Endothelial cell of umbilical vein (primary cell): ENCODE data around the gene ADCY9. TPM values are rescaled to one million over a fixed set of nuclear protein-coding genes. Genes with fewer than 3 reads are reported as not detected.

Experiments used
- BruUV-seq: library from RNA; stranded (reverse); fragments of 400-500 nt; replicated peaks from 2 replicates; lab custom pipeline; 2021; lab: Mats Ljungman, UMichigan
- CTCF ChIA-PET: fragments of 300-600, 350-600 bp; sonication (Branson Sonifier 250); formaldehyde crosslinking; loops from one replicate; lab custom pipeline; 2021; ENCODE audit warnings: antibody characterized with exemption, inconsistent platforms; lab: Charles Lee
- POLR2A ChIA-PET: fragments of 300-600, 350-600 bp; sonication (Branson Sonifier 250); formaldehyde crosslinking; loops from one replicate; lab custom pipeline; 2021; ENCODE audit warnings: antibody characterized with exemption, inconsistent platforms; lab: Charles Lee
- DNase-seq: peaks from one replicate; pipeline ENCODE4 v3.0.0-alpha.2; 2011; ENCODE audit warnings: low read depth, low spot score
- FAIRE-seq: peaks from 2 replicates; lab custom pipeline; 2011; peaks lifted over from hg19 to GRCh38; lab: Jason Lieb, UNC
- H2AFZ ChIP-seq: 2 replicates; pipeline ENCODE4 v1.6.0; 2012; ENCODE audit warnings: low read depth, low read length, control low read depth, inconsistent platforms
- H3K27ac ChIP-seq: 2 replicates; pipeline ENCODE4 v1.5.1; 2011; ENCODE audit warnings: low read depth, mild to moderate bottlenecking, control low read depth, low read length, moderate library complexity; ENCODE audit not compliant: insufficient read depth
- H3K27me3 ChIP-seq, 2 experiments: 2 replicates each; pipeline versions ENCODE4 v1.6.0 to v1.6.1; 2011; ENCODE audit warnings: low read length in 2 of 2, mixed read lengths in 1 of 2; ENCODE audit not compliant: control insufficient read depth in 2 of 2, insufficient read depth in 2 of 2
- H3K36me3 ChIP-seq, 2 experiments: 2 replicates in 1 of 2; 3 replicates in 1 of 2; pipeline ENCODE4 v1.5.1; 2011; ENCODE audit warnings: low read length in 2 of 2, mild to moderate bottlenecking in 1 of 2, moderate library complexity in 1 of 2; ENCODE audit not compliant: control insufficient read depth in 2 of 2, insufficient read depth in 2 of 2; ENCODE audit errors: extremely low read depth in 1 of 2
- H3K4me1 ChIP-seq: 3 replicates; pipeline ENCODE4 v1.5.1; 2011; ENCODE audit warnings: mild to moderate bottlenecking, low read length; ENCODE audit not compliant: control insufficient read depth, insufficient read depth; ENCODE audit errors: extremely low read depth
- H3K4me2 ChIP-seq: 2 replicates; pipeline ENCODE4 v1.6.1; 2011; ENCODE audit warnings: low read length, control low read depth, mixed read lengths; ENCODE audit not compliant: insufficient read depth
- H3K4me3 ChIP-seq, 3 experiments: fragments of 200-600 bp in 1 of 3; sonication (generic), shearing (Covaris generic) in 1 of 3; replicated peaks in 1 of 3; 2 replicates each; pipeline ENCODE4 v1.5.1; 2011 to 2016; ENCODE audit warnings: control low read depth in 3 of 3, low read length in 3 of 3, mild to moderate bottlenecking in 2 of 3, inconsistent platforms in 1 of 3, low read depth in 1 of 3, moderate library complexity in 1 of 3; ENCODE audit not compliant: insufficient read depth in 1 of 3
- H3K79me2 ChIP-seq: 2 replicates; pipeline ENCODE4 v1.6.0; 2012; ENCODE audit warnings: low read length, inconsistent platforms; ENCODE audit not compliant: control insufficient read depth, insufficient read depth
- H3K9ac ChIP-seq: replicated peaks from 2 replicates; pipeline ENCODE3; 2011; ENCODE audit warnings: low read length, control low read depth; ENCODE audit not compliant: insufficient read depth; ENCODE audit errors: extremely low read depth
- H3K9me1 ChIP-seq: replicated peaks from 3 replicates; pipeline ENCODE4 v1.6.0; 2011; ENCODE audit warnings: mild to moderate bottlenecking, low read length; ENCODE audit not compliant: control insufficient read depth, insufficient read depth; ENCODE audit errors: extremely low read depth
- H3K9me3 ChIP-seq: replicated peaks from 2 replicates; pipeline ENCODE4 v1.5.1; 2012; ENCODE audit warnings: low read length, inconsistent platforms; ENCODE audit not compliant: control insufficient read depth, insufficient read depth
- H4K20me1 ChIP-seq: replicated peaks from 2 replicates; pipeline ENCODE3; 2011; ENCODE audit warnings: mild to moderate bottlenecking, low read length; ENCODE audit not compliant: control insufficient read depth, insufficient read depth; ENCODE audit errors: extremely low read depth
- CTCF ChIP-seq, 2 donors: IDR thresholded peaks; 1 replicate in 1 of 2; 2 replicates in 1 of 2; pipeline ENCODE4 v1.5.1; 2011; ENCODE audit warnings: low read length in 2 of 2, mild to moderate bottlenecking in 2 of 2, moderate library complexity in 2 of 2, control low read depth in 1 of 2, inconsistent platforms in 1 of 2, low read depth in 1 of 2; ENCODE audit not compliant: insufficient read depth in 1 of 2; ENCODE audit errors: extremely low read depth in 1 of 2
- EZH2 ChIP-seq: IDR thresholded peaks from 2 replicates; pipeline ENCODE4 v1.6.1; 2012; ENCODE audit warnings: borderline replicate concordance, low read depth, mild to moderate bottlenecking, moderate library complexity, low read length, inconsistent platforms; ENCODE audit not compliant: severe bottlenecking
- FOS ChIP-seq: IDR thresholded peaks from 2 replicates; pipeline ENCODE4 v1.6.1; 2011; ENCODE audit warnings: mild to moderate bottlenecking, low read length, moderate library complexity, borderline replicate concordance; ENCODE audit not compliant: insufficient read depth
- GATA2 ChIP-seq: IDR thresholded peaks from 2 replicates; pipeline ENCODE4 v1.7.0; 2011; ENCODE audit warnings: low read depth, mild to moderate bottlenecking, moderate library complexity, mixed read lengths, low read length; ENCODE audit not compliant: insufficient read length, insufficient read depth
- JUN ChIP-seq: IDR thresholded peaks from 2 replicates; pipeline ENCODE4 v1.6.1; 2011; ENCODE audit warnings: borderline replicate concordance, low read depth; ENCODE audit not compliant: insufficient read length, insufficient read depth
- MAX ChIP-seq: IDR thresholded peaks from 2 replicates; pipeline ENCODE4 v1.6.1; 2011; ENCODE audit not compliant: insufficient read depth, insufficient read length
- MYC ChIP-seq: IDR thresholded peaks from one replicate; pipeline ENCODE4 v1.6.1; 2011; ENCODE audit warnings: mild to moderate bottlenecking, low read depth, low read length
- POLR2A ChIP-seq: IDR thresholded peaks from 2 replicates; pipeline ENCODE4 v1.6.1; 2012; ENCODE audit warnings: low read depth, mild to moderate bottlenecking, control low read depth, low read length
- POLR2AphosphoS5 ChIP-seq: IDR thresholded peaks from 2 replicates; pipeline ENCODE4 v1.6.1; 2012; ENCODE audit warnings: low read depth, mild to moderate bottlenecking, control low read depth, low read length, moderate library complexity; ENCODE audit not compliant: insufficient read depth
- dilution Hi-C: fragments of 300-500 bp; cut with MboI; formaldehyde crosslinking; loops from one replicate; pipeline ENCODE4 v1.15.0; 2019; ENCODE audit warnings: low sequenced_read_pairs; ENCODE audit not compliant: extremely low pct_ligation_motif_present
- intact Hi-C: fragments of 100-400 bp; cut with micrococcal nuclease; formaldehyde crosslinking; loops from one replicate; pipeline ENCODE4 v1.10.0; 2022
- polyA plus RNA-seq, 4 experiments: library from polyadenylated mRNA; depleted of rRNA in 3 of 4; stranded (reverse) in 3 of 4; unstranded in 1 of 4; fragments of >200 nt; gene quantifications; 2 replicates each; pipeline versions ENCODE4 v1.2.1 to v1.2.3, GENCODE V29; 2011 to 2012; ENCODE audit warnings: missing spikeins in 1 of 4
- total RNA-seq: library from RNA; stranded (reverse); gene quantifications from 2 replicates; pipeline ENCODE4 v1.2.3, GENCODE V29; 2021

ADCY9 gene
- total and polyA plus RNA-seq, 2 donors (not counting 3 experiments of a cell fraction or from before 2014, with no cell fraction given): 6.8 to 14.0 TPM

GRCh38 chr16:4003576-4003975 lies 112.7 kb downstream of the ADCY9 start:
- dilution Hi-C loops: no loop called here
- Histone ChIP-seq H3K9ac (no peak overlapping the region), H3K27me3 (no peaks in the 10 kb centered on the region), H3K79me2 (no peaks in the 10 kb centered on the region), H4K20me1 (no peaks in the 10 kb centered on the region), H2AFZ (no peak overlapping the region), H3K4me1 (no peaks in the 10 kb centered on the region), H3K4me3 (no peak overlapping the region), H3K9me3 (no peaks in the 10 kb centered on the region), H3K36me3 (no peaks in the 10 kb centered on the region), H3K9me1 (no peaks in the 10 kb centered on the region), H3K4me2 (no peak overlapping the region), H3K27ac (no peak overlapping the region)
- BruUV-seq: no TSS peak
- no peak for TF ChIP-seq JUN
- TF ChIP-seq MYC: no peak
- TF ChIP-seq GATA2: no peak
- no peak for TF ChIP-seq FOS
- no peak for TF ChIP-seq EZH2
- TF ChIP-seq CTCF (IDR thresholded peaks at IDR 0.05; ENCODE audit: extremely low read depth in 1 of 2, insufficient read depth in 1 of 2, low read depth in 1 of 2, low read length in 2 of 2): no peak
- TF ChIP-seq POLR2A: no peak
- TF ChIP-seq POLR2AphosphoS5: no peak
- no peak for TF ChIP-seq MAX
- DNase-seq (no peak), FAIRE-seq (no peak)
- intact Hi-C loops: no loop called here
- CTCF ChIA-PET: interaction anchor here (3.4 kb wide), 1 partner anchor 20 kb away, joined by 13 read pairs; no protein-coding TSS in a partner anchor
- POLR2A ChIA-PET: no interaction called here
